ENCODE data around the gene ANKRD34C.

Gene ANKRD34C

GRCh38 chr15:79282371-79283251 lies at the start of gene ANKRD34C:
TSS of gene ANKRD34C (plus strand) at chr15:79282722. CDS start at chr15:79293285, 10,563 bp downstream.
- no peak for DNase-seq (ENCODE audit: low read depth in 3 of 3)

DNA sequence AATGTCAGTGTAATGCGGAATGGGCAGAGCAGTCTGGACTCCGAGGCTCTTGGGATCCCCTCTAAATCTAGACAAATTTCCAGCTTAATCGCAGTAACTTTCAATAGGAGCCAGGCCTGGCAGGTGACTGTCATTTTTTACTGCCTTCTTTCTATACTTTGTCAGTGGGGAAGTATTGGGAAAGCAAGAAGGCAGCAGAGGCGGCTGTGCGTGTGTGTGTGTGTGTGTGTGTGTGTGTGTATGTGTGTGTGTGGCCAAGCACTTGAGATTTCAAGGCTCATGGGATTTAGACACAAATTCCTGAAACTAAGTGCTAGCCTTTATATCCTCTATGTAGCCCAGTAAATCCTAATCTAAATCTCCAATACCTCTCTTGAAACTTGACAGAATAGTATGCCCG lies 49.3 kb upstream of the ANKRD34C start:
- no peak for DNase-seq (ENCODE audit: low read depth in 3 of 3)

GRCh38 chr15:79240036-79240435 lies 42.5 kb upstream of the ANKRD34C start:
- no peak for DNase-seq (ENCODE audit: low read depth in 3 of 3)

DNA sequence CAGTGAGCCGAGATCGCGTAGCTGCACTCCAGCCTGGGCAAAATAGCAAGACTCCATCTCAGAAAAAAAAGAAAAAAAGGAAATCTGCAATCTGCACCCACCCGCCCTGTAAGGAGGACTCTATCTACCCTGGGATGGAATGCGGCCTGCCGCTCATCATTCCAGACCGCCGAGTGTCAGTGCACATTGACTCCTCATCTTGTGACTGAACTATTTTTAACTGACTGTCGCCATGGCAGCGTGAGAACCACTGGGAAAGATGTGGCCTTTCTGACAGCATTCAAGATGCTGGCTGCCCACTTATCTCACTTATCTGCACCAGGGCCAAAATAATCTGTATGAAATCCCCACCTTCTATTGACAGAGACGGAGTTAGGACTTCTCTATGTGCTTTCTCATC lies 38.8 kb upstream of the ANKRD34C start:
- DNase-seq (ENCODE audit: low read depth in 3 of 3) = no peak

DNA sequence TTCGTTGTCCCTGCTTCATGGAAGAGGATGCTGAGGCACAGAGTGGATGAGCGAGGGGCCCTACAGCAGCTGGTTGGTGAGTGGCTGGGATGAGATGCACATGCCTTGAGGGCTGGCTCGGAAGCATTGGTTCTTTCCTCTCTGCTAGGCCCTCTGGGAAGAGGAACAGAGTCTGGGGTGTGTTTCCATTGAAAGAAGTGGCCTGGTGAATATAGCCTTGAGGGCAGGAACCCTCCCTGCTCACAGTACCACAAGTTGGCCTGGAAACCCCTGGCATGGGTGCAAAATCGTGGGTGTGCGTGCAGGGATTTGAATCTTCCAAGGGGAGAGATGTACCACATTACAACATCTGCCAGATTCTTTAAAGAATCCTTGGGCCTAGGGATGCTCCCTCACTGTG lies 37.6 kb upstream of the ANKRD34C start:
- no peak for DNase-seq (ENCODE audit: low read depth in 3 of 3)

DNA sequence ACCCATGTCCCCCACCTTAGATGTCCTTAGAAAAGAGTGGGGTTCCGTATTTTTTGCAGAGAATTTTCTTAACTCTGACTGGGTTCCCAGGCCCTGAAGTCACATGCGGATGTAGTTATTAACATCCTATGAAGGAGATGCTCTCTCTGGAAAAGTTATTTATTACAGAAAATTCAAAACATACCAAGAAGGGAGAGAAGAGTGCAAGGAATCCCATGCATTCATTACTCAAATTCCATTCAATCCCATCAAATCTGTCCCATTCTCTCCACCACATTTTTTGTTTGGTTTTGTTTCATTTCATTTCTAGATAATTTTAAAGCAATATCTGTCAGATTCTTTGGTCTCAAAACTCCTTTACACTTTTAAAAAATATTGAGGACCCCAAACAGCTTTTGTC lies 34.3 kb upstream of the ANKRD34C start:
- DNase-seq (ENCODE audit: low read depth in 3 of 3) = no peak

GRCh38 chr15:79257454-79257853 lies 25.1 kb upstream of the ANKRD34C start:
- DNase-seq (ENCODE audit: low read depth in 3 of 3) = no peak

- no peak for DNase-seq (ENCODE audit: low read depth in 3 of 3)
Measured at GRCh38 chr15:79261836-79262235, 20.7 kb upstream of the ANKRD34C start.

GRCh38 chr15:79265167-79265566 lies 17.4 kb upstream of the ANKRD34C start:
- DNase-seq (ENCODE audit: low read depth in 3 of 3) = no peak

DNA sequence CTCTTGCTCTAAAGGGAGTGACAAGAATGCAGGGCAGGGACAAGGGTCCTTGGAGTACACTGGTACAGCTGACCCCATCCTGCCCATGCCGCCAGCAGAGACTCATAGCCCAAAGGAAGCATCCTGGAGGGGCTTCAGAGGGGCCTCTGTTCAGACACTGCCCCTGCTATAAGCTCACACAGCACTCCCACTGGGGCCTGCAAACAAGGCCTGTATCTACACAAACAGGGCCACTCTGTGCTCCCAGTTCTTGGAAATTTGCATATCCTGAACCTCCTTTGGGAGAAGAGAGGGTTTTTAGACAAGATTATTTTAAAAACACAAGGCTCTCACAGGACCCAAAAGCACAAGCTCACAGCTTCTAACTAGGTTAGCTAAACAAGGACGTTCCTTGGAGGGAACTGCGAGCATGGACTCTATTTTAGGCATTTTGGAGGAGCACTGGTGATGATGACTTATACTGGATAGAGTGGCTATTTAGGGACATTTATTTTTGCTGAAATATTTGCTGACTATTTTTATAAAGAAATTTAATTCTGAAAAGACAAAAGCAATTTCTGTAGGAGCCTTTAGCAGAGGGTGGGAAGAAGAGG lies 16.4 kb upstream of the ANKRD34C start:
- no peak for DNase-seq (ENCODE audit: low read depth in 3 of 3)

- peak in 1 of 3 experiments; percentile 31 for DNase-seq (ENCODE audit: low read depth in 3 of 3)
Measured at GRCh38 chr15:79283252-79284048, 928 bp downstream of the ANKRD34C start.

- no peak for DNase-seq (ENCODE audit: low read depth in 3 of 3)
Measured at GRCh38 chr15:79290642-79291275, 8.2 kb downstream of the ANKRD34C start.

DNA sequence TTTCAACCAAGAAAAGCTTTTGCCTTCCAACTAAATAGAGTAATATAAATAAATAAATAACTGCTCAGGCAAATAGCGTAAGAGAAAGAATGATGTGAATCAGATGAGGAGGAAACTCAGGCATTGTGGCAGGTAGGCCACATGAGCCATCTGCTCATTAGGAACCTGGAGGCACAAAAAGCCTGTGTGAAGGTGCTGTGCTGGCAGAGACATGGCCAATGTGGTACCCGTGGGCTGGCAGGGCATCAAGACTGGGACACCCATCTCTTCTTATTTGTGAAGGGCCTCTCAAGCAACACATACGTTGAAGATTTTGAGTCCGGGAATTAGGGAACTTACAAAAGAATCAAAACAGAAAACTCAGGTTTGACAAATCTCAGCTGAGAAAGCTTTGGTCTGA lies 9.5 kb downstream of the ANKRD34C start:
- DNase-seq (ENCODE audit: low read depth in 3 of 3) = no peak

GRCh38 chr15:79294075-79294474 lies 11.6 kb downstream of the ANKRD34C start:
- DNase-seq (ENCODE audit: low read depth in 3 of 3) = no peak

DNA sequence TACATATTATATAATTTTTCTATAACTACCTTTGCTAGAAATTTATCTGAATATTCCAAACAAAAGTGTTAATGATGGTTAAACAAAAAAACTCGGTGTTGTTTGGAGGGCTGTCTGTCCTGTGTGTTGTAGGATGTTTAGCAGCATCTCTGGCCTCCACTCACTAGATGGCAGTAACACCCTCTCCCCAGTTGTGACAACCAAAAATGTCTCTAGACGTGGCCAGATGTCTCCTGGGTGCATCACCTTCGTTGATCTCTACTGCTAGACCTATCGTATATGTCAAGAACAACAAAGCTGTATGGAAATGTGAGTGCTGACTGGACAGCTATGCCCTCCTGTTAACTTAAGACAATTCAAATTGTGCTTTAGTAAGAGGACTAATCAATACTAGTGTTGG lies 14.1 kb downstream of the ANKRD34C start:
- no peak for DNase-seq (ENCODE audit: low read depth in 3 of 3)

DNA sequence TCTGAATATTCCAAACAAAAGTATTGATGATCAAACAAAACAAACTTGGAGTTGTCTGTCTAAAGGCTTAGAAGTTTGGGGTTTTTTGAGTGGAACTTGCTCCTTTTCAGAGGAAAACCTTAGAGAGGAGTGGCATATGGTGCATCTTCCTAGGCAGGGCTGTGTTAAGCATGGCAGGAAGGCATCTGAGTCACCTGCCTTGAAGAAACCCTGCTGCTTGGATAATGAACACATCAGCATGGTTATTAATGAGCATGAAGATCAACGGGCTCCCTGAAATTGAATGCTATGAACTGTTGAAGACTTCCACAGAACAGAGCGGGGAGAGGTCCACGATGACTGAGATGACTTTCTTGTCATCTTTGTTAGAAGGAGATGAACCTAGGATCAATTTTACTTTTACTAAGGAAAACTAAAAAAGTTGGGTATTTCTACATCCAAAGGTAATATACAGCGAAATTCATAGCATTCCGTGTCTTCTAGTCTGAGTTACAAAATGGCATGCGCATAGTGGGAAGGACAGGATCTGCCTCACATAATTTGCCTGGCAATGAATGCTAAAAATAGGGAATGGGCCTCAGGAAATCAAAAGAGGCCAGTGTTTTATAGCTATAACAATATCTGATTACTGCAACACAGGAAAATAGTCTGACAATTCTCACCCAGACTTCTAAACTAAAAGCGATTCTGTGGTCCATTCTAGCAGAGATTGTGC lies 16.8 kb downstream of the ANKRD34C start:
- DNase-seq (ENCODE audit: low read depth in 3 of 3) = no peak

- DNase-seq (ENCODE audit: low read depth in 3 of 3) = no peak
Measured at GRCh38 chr15:79299841-79300235, 17.3 kb downstream of the ANKRD34C start.

DNA sequence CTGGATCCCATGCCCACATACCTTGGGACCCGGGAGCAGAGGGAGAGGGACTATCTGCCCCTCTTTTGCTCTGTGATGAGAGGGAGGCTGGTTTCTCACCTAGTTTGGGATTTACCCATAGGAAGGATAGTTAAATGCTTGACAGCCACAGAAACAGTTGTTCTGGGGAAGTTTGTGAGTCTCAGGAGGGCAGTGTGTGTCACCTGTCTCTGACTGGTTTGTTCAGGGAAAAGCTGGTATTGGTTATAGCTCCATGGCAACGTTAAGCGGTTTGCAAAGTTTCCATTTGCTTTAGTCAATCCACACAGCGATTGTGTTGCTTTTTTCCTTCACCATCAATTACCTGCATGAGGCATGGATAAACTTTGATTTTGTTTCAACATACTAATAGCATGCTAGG lies 24.7 kb downstream of the ANKRD34C start:
- DNase-seq (ENCODE audit: low read depth in 3 of 3) = no peak

GRCh38 chr15:79308874-79309273 lies 26.4 kb downstream of the ANKRD34C start:
- DNase-seq (ENCODE audit: low read depth in 3 of 3) = no peak

- no peak for DNase-seq (ENCODE audit: low read depth in 3 of 3)
Measured at GRCh38 chr15:79310612-79310984, 28.1 kb downstream of the ANKRD34C start.

Measured in stimulated activated CD4-positive, alpha-beta T cell treated with anti-CD3 and anti-CD28 coated beads, TNF-alpha, amount 100 ng/mL, for 24 hours (primary cell).